ENCODE measurements around the gene GSG1L.

DNA sequence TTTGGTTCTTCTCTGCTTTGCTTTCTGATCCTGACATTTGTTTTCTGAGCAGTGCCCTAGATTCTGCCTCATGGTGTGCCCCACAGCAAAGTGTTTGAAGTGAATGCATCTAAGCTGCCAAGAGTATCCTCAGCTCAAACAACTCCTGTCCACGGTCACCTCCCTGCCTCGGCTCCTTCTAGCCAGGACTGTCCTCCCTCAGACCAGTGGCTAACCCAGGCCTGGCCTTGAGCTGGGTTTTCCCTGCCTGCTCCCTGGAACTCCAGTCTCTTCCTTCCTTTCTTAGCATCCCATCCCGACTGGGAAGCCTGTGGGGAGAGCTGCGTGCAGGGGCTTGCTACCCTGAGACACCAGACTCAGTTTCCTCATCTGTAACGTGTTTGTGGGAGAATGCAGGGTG, 256.5 kb downstream of the GSG1L start:
- TF ChIP-seq POLR3A (IDR thresholded peaks at IDR 0.05; ENCODE audit: borderline replicate concordance, extremely low read depth, insufficient read depth, insufficient read length) (no peak), EZH2 (IDR thresholded peaks at IDR 0.05; ENCODE audit: borderline replicate concordance, low read depth, low read length) (no peak), CBX2 (IDR thresholded peaks at IDR 0.05; ENCODE audit: insufficient read depth, low read length, poor library complexity, severe bottlenecking) (no peak), ZC3H4 (CRISPR knock-in tag; IDR thresholded peaks at IDR 0.05; ENCODE audit: borderline replicate concordance) (no peak)
- TF ChIP-seq, protein P1, sequence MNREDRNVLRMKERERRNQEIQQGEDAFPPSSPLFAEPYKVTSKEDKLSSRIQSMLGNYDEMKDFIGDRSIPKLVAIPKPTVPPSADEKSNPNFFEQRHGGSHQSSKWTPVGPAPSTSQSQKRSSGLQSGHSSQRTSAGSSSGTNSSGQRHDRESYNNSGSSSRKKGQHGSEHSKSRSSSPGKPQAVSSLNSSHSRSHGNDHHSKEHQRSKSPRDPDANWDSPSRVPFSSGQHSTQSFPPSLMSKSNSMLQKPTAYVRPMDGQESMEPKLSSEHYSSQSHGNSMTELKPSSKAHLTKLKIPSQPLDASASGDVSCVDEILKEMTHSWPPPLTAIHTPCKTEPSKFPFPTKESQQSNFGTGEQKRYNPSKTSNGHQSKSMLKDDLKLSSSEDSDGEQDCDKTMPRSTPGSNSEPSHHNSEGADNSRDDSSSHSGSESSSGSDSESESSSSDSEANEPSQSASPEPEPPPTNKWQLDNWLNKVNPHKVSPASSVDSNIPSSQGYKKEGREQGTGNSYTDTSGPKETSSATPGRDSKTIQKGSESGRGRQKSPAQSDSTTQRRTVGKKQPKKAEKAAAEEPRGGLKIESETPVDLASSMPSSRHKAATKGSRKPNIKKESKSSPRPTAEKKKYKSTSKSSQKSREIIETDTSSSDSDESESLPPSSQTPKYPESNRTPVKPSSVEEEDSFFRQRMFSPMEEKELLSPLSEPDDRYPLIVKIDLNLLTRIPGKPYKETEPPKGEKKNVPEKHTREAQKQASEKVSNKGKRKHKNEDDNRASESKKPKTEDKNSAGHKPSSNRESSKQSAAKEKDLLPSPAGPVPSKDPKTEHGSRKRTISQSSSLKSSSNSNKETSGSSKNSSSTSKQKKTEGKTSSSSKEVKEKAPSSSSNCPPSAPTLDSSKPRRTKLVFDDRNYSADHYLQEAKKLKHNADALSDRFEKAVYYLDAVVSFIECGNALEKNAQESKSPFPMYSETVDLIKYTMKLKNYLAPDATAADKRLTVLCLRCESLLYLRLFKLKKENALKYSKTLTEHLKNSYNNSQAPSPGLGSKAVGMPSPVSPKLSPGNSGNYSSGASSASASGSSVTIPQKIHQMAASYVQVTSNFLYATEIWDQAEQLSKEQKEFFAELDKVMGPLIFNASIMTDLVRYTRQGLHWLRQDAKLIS (CRISPR knock-in tag; IDR thresholded peaks at IDR 0.05), result no peak

Data from K562 (cell line).